MCF 10A (cell line): ENCODE data around the gene AGL. TPM values are rescaled to one million over a fixed set of nuclear protein-coding genes. Genes with fewer than 3 reads are reported as not detected.

ENCODE experiments used
- BruUV-seq: library from RNA; stranded (reverse); fragments of 400-500 nt; replicated peaks from 2 replicates; lab custom pipeline; 2021; lab: Mats Ljungman, UMichigan
- CTCF ChIA-PET: fragments of 300-600 bp; sonication (Branson Sonifier 250); formaldehyde crosslinking; extraction: SDS; loops from one replicate; lab custom pipeline; 2021; ENCODE audit warnings: antibody characterized with exemption, inconsistent platforms; lab: Yijun Ruan, JAX
- POLR2A ChIA-PET: fragments of 300-600, 350-650 bp; sonication (Branson Sonifier 250); formaldehyde crosslinking; extraction: SDS; loops from one replicate; lab custom pipeline; 2020; ENCODE audit warnings: antibody characterized with exemption, inconsistent platforms; lab: Yijun Ruan, JAX
- DNase-seq: peaks from one replicate; pipeline ENCODE4 v3.0.0-alpha.2; 2018; ENCODE audit not compliant: unreplicated experiment
- H3K27ac Mint-ChIP-seq: one replicate; pipeline ENCODE4 v1.8.0; 2022; ENCODE audit warnings: mild to moderate bottlenecking, low read depth, mixed read lengths; ENCODE audit not compliant: unreplicated experiment
- H3K27me3 Mint-ChIP-seq: one replicate; pipeline ENCODE4 v1.8.0; 2022; ENCODE audit warnings: mixed read lengths; ENCODE audit not compliant: insufficient read depth, unreplicated experiment
- H3K36me3 Mint-ChIP-seq: one replicate; pipeline ENCODE4 v1.8.0; 2022; ENCODE audit warnings: mild to moderate bottlenecking, moderate library complexity, mixed read lengths; ENCODE audit not compliant: insufficient read depth, unreplicated experiment
- H3K4me1 Mint-ChIP-seq: one replicate; pipeline ENCODE4 v1.8.0; 2022; ENCODE audit warnings: mixed read lengths; ENCODE audit not compliant: insufficient read depth, unreplicated experiment
- H3K4me3 Mint-ChIP-seq: one replicate; pipeline ENCODE4 v1.8.0; 2022; ENCODE audit warnings: mild to moderate bottlenecking, moderate library complexity, mixed read lengths; ENCODE audit not compliant: unreplicated experiment
- H3K9me3 Mint-ChIP-seq: one replicate; pipeline ENCODE4 v1.8.0; 2022; ENCODE audit warnings: mixed read lengths; ENCODE audit not compliant: unreplicated experiment
- intact Hi-C: fragments of 100-400 bp; cut with micrococcal nuclease; formaldehyde crosslinking; loops from 2 replicates; pipeline ENCODE4 v1.14.1; 2022
- total RNA-seq: library from RNA; stranded (reverse); gene quantifications from 2 replicates; pipeline ENCODE4 v1.2.3, GENCODE V29; 2022
- TF ChIP-seq, protein P1 (sequence below): fragments of 200-600 bp; IDR thresholded peaks from one replicate; pipeline ENCODE4 v1.8.0; 2022; ENCODE audit warnings: antibody characterized with exemption, mild to moderate bottlenecking; ENCODE audit not compliant: unreplicated experiment

The AGL gene
- total RNA-seq, 1 experiment from 2014 or later: 8.9 TPM

DNA sequence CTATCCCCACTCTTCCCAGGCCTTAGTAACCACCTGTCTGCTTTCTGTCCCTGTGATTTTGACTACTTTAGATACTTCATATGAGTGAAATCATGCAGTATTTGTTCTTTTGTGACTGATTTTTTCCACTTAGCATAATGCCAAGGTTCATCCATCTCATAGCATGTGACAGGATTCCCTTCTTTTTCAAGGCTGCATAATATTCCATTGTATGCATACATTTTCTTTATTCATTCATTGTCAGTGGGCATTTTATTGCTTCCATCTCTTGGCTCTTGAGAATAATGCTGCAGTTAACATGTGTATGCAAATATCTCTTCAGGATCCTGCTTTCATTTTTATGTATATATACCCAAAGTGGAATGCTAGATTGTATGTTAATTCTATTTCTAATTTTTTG, 56.4 kb downstream of the AGL start:
- ChIA-PET CTCF (no interaction called here), POLR2A (no interaction called here)
- Mint-ChIP-seq H3K4me1 (no peaks in the 10 kb centered on the region), H3K36me3 (no peaks in the 10 kb centered on the region), H3K9me3 (no peaks in the 10 kb centered on the region), H3K27ac (no peak overlapping the region), H3K4me3 (no peak overlapping the region), H3K27me3 (no peaks in the 10 kb centered on the region)
- TF ChIP-seq, protein P1, sequence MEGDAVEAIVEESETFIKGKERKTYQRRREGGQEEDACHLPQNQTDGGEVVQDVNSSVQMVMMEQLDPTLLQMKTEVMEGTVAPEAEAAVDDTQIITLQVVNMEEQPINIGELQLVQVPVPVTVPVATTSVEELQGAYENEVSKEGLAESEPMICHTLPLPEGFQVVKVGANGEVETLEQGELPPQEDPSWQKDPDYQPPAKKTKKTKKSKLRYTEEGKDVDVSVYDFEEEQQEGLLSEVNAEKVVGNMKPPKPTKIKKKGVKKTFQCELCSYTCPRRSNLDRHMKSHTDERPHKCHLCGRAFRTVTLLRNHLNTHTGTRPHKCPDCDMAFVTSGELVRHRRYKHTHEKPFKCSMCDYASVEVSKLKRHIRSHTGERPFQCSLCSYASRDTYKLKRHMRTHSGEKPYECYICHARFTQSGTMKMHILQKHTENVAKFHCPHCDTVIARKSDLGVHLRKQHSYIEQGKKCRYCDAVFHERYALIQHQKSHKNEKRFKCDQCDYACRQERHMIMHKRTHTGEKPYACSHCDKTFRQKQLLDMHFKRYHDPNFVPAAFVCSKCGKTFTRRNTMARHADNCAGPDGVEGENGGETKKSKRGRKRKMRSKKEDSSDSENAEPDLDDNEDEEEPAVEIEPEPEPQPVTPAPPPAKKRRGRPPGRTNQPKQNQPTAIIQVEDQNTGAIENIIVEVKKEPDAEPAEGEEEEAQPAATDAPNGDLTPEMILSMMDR: no peak
- intact Hi-C loops: no loop called here
- DNase-seq: no peak
- BruUV-seq: no TSS peak

DNA sequence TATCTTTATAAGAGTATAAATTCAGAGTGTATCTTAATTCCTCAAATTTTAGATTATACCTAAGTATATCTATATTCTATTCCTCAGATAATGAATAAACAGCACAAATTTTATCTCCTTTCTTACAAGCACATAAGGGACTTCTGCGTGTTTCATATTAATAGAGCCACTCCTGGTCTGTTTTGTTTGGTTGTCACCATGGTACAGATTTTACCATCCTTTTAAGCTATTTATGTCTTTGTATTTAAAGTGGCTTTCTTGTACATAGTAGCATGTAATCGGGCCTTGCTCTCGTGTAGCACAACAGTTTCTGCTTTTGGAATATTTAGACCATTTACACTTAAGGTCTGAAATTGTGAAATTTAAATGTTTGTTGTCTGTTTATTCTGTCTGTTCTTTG, 67.1 kb downstream of the AGL start:
- DNase-seq: no peak
- POLR2A ChIA-PET: no interaction called here
- no peak overlapping the region for H3K27ac Mint-ChIP-seq
- no TSS peak for BruUV-seq
- no peaks in the 10 kb centered on the region for H3K4me1 Mint-ChIP-seq
- TF ChIP-seq, protein P1: no peak
- H3K9me3 Mint-ChIP-seq: no peaks in the 10 kb centered on the region
- H3K36me3 Mint-ChIP-seq: peaks cover 14% of the 10 kb centered on the region
- no peak overlapping the region for H3K4me3 Mint-ChIP-seq
- CTCF ChIA-PET: no interaction called here
- H3K27me3 Mint-ChIP-seq: no peaks in the 10 kb centered on the region
- intact Hi-C loops: no loop called here

DNA sequence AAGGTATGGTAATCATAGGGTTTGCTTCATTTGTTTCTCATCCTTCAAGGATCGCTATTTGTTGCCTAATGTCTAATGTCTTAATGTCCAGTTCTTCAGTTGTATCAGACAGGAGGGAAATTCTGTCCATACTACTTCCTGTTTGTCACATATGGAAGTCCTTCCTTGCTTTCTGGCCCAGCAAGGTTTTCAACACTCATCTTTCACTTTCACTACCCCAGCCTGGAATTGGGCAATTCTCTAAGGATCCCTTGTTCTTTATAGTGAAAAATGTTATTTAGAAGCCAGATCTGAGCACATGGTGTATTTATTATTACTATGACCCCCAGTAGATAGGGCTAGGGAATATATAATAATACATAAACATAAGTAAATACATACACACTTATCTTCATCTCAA, 69.1 kb downstream of the AGL start:
- ChIA-PET CTCF (no interaction called here), POLR2A (no interaction called here)
- no peaks in the 10 kb centered on the region for H3K9me3 Mint-ChIP-seq
- H3K4me3 Mint-ChIP-seq: no peak overlapping the region
- TF ChIP-seq, protein P1: no peak
- intact Hi-C loops: no loop called here
- no peaks in the 10 kb centered on the region for H3K27me3 Mint-ChIP-seq
- H3K27ac Mint-ChIP-seq: no peak overlapping the region
- peak; percentile 9 for DNase-seq
- H3K36me3 Mint-ChIP-seq: peaks cover 9% of the 10 kb centered on the region
- no peaks in the 10 kb centered on the region for H3K4me1 Mint-ChIP-seq
- BruUV-seq: no TSS peak

DNA sequence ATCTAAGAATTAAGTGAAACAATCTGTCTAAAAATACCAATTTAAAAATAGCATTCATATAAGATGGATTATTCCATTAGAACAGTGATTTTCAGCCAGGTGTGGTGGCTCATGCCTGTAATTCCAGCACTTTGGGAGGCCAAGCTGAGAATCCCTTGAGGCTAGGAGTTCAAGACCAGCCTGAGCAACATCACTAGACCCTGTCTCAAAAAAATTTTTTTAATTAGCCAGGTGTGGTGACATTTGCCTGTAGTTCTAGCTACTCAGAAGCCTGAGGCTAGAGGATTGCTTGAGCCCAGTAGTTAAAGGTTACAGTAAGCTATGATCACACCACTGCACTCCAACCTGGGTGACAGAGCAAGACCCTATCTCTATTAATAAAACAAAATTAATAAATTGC, 84.6 kb downstream of the AGL start:
- no peaks in the 10 kb centered on the region for H3K9me3 Mint-ChIP-seq
- H3K36me3 Mint-ChIP-seq: no peaks in the 10 kb centered on the region
- no peak overlapping the region for H3K4me3 Mint-ChIP-seq
- POLR2A ChIA-PET: no interaction called here
- BruUV-seq: no TSS peak
- H3K27ac Mint-ChIP-seq: no peak overlapping the region
- DNase-seq: no peak
- no peaks in the 10 kb centered on the region for H3K4me1 Mint-ChIP-seq
- H3K27me3 Mint-ChIP-seq: no peaks in the 10 kb centered on the region
- CTCF ChIA-PET: no interaction called here
- TF ChIP-seq, protein P1: no peak
- intact Hi-C loops: no loop called here
